Panc1 (cell line): Measurements from ENCODE around the gene GPR25. TPM values are rescaled to one million over a fixed set of nuclear protein-coding genes. Genes with fewer than 3 reads are reported as not detected.

ENCODE experiments used
- ATAC-seq: fragments of 200-7000 bp; cut with Tn5 transposase; 2 replicates; pipeline ENCODE4 v1.9.1; 2020; ENCODE audit warnings: mild to moderate bottlenecking, moderate library complexity
- BruUV-seq: library from RNA; stranded (reverse); fragments of 400-500 nt; replicated peaks from 2 replicates; lab custom pipeline; 2021; lab: Mats Ljungman, UMichigan
- CTCF ChIA-PET: fragments of 300-600 bp; sonication (Branson Sonifier 250); formaldehyde crosslinking; loops from one replicate; lab custom pipeline; 2022; ENCODE audit warnings: antibody characterized with exemption; lab: Charles Lee
- POLR2A ChIA-PET: fragments of 300-600 bp; sonication (Branson Sonifier 250); formaldehyde crosslinking; loops from one replicate; lab custom pipeline; 2022; ENCODE audit warnings: antibody characterized with exemption; lab: Charles Lee
- DNase-seq: peaks from one replicate; pipeline ENCODE4 v3.0.0-alpha.2; 2010; ENCODE audit warnings: low read depth, low spot score
- H3K27ac ChIP-seq: 2 replicates; pipeline ENCODE4 v1.5.1; 2011; ENCODE audit warnings: mild to moderate bottlenecking, low read length, inconsistent platforms
- H3K27me3 ChIP-seq: fragments of 200-500 bp; sonication (Bioruptor generic); 2 replicates; pipeline ENCODE4 v1.6.0; 2014; ENCODE audit warnings: low read length, inconsistent platforms; ENCODE audit not compliant: control insufficient read depth, insufficient read depth
- H3K36me3 ChIP-seq: fragments of 200-500 bp; sonication (Bioruptor generic); 2 replicates; pipeline ENCODE4 v1.5.1; 2014; ENCODE audit warnings: inconsistent platforms, mild to moderate bottlenecking, low read length, moderate library complexity; ENCODE audit not compliant: control insufficient read depth, insufficient read depth
- H3K4me1 ChIP-seq: 2 replicates; pipeline ENCODE4 v1.5.1; 2011; ENCODE audit warnings: inconsistent platforms, mild to moderate bottlenecking, low read length, moderate library complexity; ENCODE audit not compliant: control insufficient read depth, insufficient read depth
- H3K4me3 ChIP-seq, 2 experiments: 2 replicates each; pipeline ENCODE4 v1.5.1; 2011 to 2012; ENCODE audit warnings: low read depth in 2 of 2, low read length in 2 of 2, mild to moderate bottlenecking in 2 of 2, inconsistent platforms in 1 of 2, moderate library complexity in 1 of 2
- H3K9me3 ChIP-seq: fragments of 200-500 bp; sonication (Bioruptor generic); 2 replicates; pipeline ENCODE4 v1.5.1; 2014; ENCODE audit warnings: low read depth, mild to moderate bottlenecking, inconsistent platforms, low read length, moderate library complexity; ENCODE audit not compliant: control insufficient read depth, insufficient read depth
- POLR2AphosphoS5 ChIP-seq: IDR thresholded peaks from 2 replicates; pipeline ENCODE4 v1.6.1; 2012; ENCODE audit warnings: mild to moderate bottlenecking, low read depth, low read length, moderate library complexity
- REST ChIP-seq, 2 experiments: IDR thresholded peaks; 2 replicates each; pipeline ENCODE4 v1.6.1; 2011 to 2012; ENCODE audit warnings: low read depth in 2 of 2, control low read depth in 1 of 2, low read length in 1 of 2, mild to moderate bottlenecking in 1 of 2, moderate library complexity in 1 of 2; ENCODE audit not compliant: insufficient read depth in 1 of 2
- SIN3A ChIP-seq: IDR thresholded peaks from 2 replicates; pipeline ENCODE4 v1.6.1; 2012; ENCODE audit warnings: low read depth, mild to moderate bottlenecking, low read length, moderate library complexity, borderline replicate concordance; ENCODE audit not compliant: insufficient read depth
- TCF7L2 ChIP-seq: IDR thresholded peaks from 2 replicates; pipeline ENCODE4 v1.6.1; 2011; ENCODE audit warnings: mild to moderate bottlenecking, low read depth, low read length, inconsistent platforms
- in situ Hi-C: cut with HindIII; loops from 2 replicates; pipeline ENCODE4 v1.10.0; 2016; ENCODE audit warnings: low sequenced_read_pairs, low pct_unique_long_range_greater_than_20kb
- intact Hi-C: fragments of 100-400 bp; cut with micrococcal nuclease; formaldehyde crosslinking; loops from one replicate; pipeline ENCODE4 v1.10.0; 2022; ENCODE audit not compliant: unreplicated experiment
- total RNA-seq: library from RNA; stranded (reverse); gene quantifications from one replicate; pipeline ENCODE4 v1.2.1, GENCODE V29; 2021; ENCODE audit not compliant: unreplicated experiment
- TF ChIP-seq, protein P1 (sequence below): fragments of 450-650 bp; IDR thresholded peaks from 2 replicates; pipeline ENCODE4 v1.5.1; 2017; ENCODE audit warnings: mild to moderate bottlenecking

Gene GPR25
- total RNA-seq, 1 experiment from 2014 or later = not detected

GRCh38 chr1:200903793-200904192 is 31.0 kb downstream of the GPR25 start:
- H3K9me3 ChIP-seq = no peaks in the 10 kb centered on the region
- TF ChIP-seq REST (IDR thresholded peaks at IDR 0.05; ENCODE audit: insufficient read depth in 1 of 2, low read depth in 2 of 2, low read length in 1 of 2) (no peak), TCF7L2 (no peak), POLR2AphosphoS5 (no peak), SIN3A (no peak)
- TF ChIP-seq, protein P1, sequence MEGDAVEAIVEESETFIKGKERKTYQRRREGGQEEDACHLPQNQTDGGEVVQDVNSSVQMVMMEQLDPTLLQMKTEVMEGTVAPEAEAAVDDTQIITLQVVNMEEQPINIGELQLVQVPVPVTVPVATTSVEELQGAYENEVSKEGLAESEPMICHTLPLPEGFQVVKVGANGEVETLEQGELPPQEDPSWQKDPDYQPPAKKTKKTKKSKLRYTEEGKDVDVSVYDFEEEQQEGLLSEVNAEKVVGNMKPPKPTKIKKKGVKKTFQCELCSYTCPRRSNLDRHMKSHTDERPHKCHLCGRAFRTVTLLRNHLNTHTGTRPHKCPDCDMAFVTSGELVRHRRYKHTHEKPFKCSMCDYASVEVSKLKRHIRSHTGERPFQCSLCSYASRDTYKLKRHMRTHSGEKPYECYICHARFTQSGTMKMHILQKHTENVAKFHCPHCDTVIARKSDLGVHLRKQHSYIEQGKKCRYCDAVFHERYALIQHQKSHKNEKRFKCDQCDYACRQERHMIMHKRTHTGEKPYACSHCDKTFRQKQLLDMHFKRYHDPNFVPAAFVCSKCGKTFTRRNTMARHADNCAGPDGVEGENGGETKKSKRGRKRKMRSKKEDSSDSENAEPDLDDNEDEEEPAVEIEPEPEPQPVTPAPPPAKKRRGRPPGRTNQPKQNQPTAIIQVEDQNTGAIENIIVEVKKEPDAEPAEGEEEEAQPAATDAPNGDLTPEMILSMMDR = no peak
- POLR2A ChIA-PET = no interaction called here
- ATAC-seq = no peak
- H3K27me3 ChIP-seq = no peaks in the 10 kb centered on the region
- BruUV-seq = no TSS peak
- CTCF ChIA-PET = interaction anchor here (0.7 to 1.2 kb wide), 2 partner anchors 8 to 174 kb away, joined by 4 to 6 read pairs; no protein-coding TSS in a partner anchor
- no peak overlapping the region for H3K27ac ChIP-seq
- H3K36me3 ChIP-seq = no peaks in the 10 kb centered on the region
- H3K4me3 ChIP-seq = no peak overlapping the region
- in situ Hi-C loops (no loop called here), intact Hi-C loops (no loop called here)
- H3K4me1 ChIP-seq = 0 out of 2 replicates have a peak, but pooled peaks cover 4% of the 10 kb centered on the region
- DNase-seq = no peak

DNA sequence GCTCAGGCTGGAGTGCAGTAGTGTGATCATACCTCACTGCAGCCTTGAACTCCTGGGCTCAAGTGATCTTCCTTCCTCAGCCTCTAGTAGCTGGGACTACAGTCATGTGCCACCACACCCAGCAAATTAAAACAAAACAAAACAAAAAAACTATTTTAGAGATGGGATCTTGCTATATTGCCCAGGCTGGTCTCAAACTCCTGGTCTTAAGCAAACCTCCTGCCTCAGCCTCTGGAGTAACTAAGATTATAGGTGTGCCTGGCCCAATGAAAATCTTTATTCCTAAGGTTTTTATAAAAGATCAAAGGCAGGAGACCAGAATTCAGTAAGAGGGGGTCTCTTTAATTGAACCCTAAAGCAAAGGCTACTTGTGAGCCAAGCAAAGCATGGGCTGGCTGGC is 32.0 kb downstream of the GPR25 start:
- TF ChIP-seq REST (IDR thresholded peaks at IDR 0.05; ENCODE audit: insufficient read depth in 1 of 2, low read depth in 2 of 2, low read length in 1 of 2) (no peak), SIN3A (no peak), TCF7L2 (no peak), POLR2AphosphoS5 (no peak)
- TF ChIP-seq, protein P1 = no peak
- no peak overlapping the region for H3K4me3 ChIP-seq
- no peaks in the 10 kb centered on the region for H3K9me3 ChIP-seq
- ATAC-seq (no peak), DNase-seq (no peak)
- POLR2A ChIA-PET = no interaction called here
- no TSS peak for BruUV-seq
- in situ Hi-C loops = no loop called here
- CTCF ChIA-PET = interaction anchor here (1.2 kb wide), 1 partner anchor 9 kb away, joined by 6 read pairs; no protein-coding TSS in a partner anchor
- H3K27ac ChIP-seq = no peak overlapping the region
- no peaks in the 10 kb centered on the region for H3K36me3 ChIP-seq
- H3K27me3 ChIP-seq = no peaks in the 10 kb centered on the region
- H3K4me1 ChIP-seq = 0 out of 2 replicates have a peak, but pooled peaks cover 4% of the 10 kb centered on the region
- intact Hi-C loops = no loop called here
